Stimulated activated naive CD8-positive, alpha-beta T cell treated with anti-CD3 and anti-CD28 coated beads, Interleukin-15, Interleukin-2, amounts not matched to agents 100 ng/mL and 50 ng/mL, for 24 hours (primary cell): ENCODE results near the gene GID8.

Source experiments
- H3K27ac Mint-ChIP-seq: one replicate; pipeline ENCODE4 v1.8.0; 2021; ENCODE audit warnings: mild to moderate bottlenecking, mixed read lengths
- H3K27me3 Mint-ChIP-seq: one replicate; pipeline ENCODE4 v1.8.0; 2021; ENCODE audit warnings: mixed read lengths
- H3K36me3 Mint-ChIP-seq: one replicate; pipeline ENCODE4 v1.8.0; 2021; ENCODE audit warnings: low read depth, mixed read lengths
- H3K4me1 Mint-ChIP-seq: one replicate; pipeline ENCODE4 v1.8.0; 2021; ENCODE audit warnings: low read depth, mixed read lengths
- H3K4me3 Mint-ChIP-seq: one replicate; pipeline ENCODE4 v1.8.0; 2021; ENCODE audit warnings: mild to moderate bottlenecking, mixed read lengths
- H3K9me3 Mint-ChIP-seq: one replicate; pipeline ENCODE4 v1.8.0; 2021; ENCODE audit warnings: mixed read lengths

Gene GID8

DNA sequence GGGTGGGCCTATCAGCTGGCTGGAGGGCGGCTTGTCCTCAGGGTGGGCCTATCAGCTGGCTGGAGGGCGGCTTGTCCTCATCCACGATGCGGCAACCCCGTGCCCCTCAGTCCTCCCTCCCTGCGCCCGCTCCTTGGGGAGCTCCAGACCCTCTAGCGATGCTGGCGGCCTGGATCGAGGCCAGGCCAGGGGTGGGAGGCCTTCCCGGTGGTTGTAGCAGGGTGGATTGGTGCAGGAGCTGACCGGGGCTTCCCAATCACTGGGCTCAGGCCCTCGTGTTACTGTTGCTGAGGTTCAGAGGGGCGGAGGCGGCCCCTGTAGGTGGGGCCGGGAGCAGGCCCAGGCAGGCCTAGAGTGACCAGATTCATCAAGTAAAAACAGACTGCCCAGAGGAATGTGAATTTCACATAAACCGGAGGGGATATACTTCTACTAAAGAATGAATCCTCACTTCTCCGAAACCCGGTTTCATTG, 23.4 kb downstream of the GID8 start:
- H3K9me3 Mint-ChIP-seq: no peaks in the 10 kb centered on the region
- peaks cover 11% of the 10 kb centered on the region for H3K36me3 Mint-ChIP-seq
- H3K27ac Mint-ChIP-seq: no peak overlapping the region
- H3K4me3 Mint-ChIP-seq: no peak overlapping the region
- H3K27me3 Mint-ChIP-seq: no peaks in the 10 kb centered on the region
- H3K4me1 Mint-ChIP-seq: peaks cover 19% of the 10 kb centered on the region

DNA sequence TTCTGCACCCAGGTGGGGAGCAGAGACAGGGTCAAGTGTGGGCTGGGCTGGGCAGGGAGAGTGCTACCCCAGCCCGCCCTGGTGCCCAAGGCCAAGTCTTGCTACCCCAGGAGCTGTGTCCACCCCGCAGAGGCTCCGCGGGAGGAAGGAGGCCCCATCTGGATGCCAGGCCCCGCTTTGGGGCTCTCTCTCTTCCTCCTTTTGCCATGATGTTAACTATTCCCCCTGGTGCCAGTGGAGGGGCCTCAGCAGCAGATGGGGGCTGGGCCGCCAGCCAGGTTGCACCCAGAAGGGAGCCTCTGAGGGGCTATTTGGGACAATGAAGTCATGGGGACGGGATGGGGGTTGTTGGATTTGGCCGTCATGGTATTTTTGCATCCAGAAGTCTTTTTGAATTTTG, 23.9 kb downstream of the GID8 start:
- Mint-ChIP-seq H3K4me3 (no peak overlapping the region), H3K36me3 (peaks cover 11% of the 10 kb centered on the region), H3K27me3 (no peaks in the 10 kb centered on the region), H3K4me1 (peaks cover 19% of the 10 kb centered on the region), H3K9me3 (no peaks in the 10 kb centered on the region), H3K27ac (no peak overlapping the region)

DNA sequence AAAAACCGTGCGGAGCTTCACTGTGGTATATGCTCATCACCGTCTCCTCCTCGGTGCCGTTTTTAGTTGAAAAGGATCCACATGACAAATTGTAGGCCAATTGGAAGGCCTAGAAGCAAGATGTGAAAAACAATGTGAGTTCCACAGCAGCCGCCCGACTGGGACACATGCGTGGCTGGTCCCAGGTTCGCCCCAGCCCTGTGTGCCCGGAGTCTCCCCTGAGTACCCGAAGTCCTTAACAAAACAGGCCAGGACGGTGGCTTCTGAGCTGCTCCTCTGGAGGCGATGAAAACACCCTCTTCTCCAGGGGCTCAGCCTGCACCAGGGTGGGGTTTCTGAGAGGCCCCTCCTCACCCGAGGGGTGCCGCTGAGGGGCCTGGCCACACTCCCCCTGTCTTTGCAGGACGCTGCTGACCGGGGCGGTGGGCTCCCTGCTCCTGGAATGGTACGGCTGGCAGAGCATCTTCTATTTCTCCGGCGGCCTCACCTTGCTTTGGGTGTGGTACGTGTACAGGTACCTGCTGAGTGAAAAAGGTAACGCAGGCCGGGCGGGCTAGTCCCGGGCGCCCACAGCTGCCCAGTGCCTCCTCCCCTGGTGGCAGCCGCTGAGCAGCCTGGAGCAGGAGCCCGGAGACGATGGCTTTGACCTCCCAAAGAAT, 24.4 kb downstream of the GID8 start:
- Mint-ChIP-seq H3K9me3 (no peaks in the 10 kb centered on the region), H3K4me1 (peaks cover 19% of the 10 kb centered on the region), H3K4me3 (no peak overlapping the region), H3K27ac (no peak overlapping the region), H3K27me3 (no peaks in the 10 kb centered on the region), H3K36me3 (peaks cover 11% of the 10 kb centered on the region)

DNA sequence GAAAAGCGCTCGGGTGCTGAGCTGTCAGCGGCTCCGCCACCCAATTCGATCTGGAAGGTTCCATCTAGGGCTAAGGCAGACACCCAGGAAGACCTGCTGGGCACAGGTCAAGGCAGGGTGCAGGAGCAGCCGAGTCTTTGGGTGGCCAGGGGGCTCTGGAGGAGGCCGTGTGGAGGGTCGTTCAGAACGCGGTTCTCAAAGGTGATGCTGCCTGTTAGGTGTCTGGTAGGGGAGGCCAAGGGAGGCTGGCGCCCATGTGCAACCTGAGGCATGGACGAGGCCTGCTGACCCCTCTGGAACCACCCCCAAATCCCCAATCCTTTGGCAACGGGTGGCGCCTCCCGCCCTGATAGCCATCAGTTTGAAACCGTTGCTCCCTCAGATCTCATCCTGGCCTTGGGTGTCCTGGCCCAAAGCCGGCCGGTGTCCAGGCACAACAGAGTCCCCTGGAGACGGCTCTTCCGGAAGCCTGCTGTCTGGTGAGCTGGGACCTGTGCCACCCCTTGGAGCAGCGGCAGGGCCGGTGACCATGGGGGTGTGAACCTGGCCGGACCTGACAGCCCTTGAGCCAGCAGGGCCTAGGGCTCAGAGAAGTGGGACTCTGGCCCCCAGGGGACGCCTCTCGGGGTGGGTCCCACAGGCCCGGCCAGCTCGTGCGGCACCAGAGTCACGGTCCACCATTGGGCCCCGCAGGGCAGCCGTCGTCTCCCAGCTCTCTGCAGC, 25.1 kb downstream of the GID8 start:
- Mint-ChIP-seq H3K36me3 (peaks cover 8% of the 10 kb centered on the region), H3K27me3 (no peaks in the 10 kb centered on the region)

DNA sequence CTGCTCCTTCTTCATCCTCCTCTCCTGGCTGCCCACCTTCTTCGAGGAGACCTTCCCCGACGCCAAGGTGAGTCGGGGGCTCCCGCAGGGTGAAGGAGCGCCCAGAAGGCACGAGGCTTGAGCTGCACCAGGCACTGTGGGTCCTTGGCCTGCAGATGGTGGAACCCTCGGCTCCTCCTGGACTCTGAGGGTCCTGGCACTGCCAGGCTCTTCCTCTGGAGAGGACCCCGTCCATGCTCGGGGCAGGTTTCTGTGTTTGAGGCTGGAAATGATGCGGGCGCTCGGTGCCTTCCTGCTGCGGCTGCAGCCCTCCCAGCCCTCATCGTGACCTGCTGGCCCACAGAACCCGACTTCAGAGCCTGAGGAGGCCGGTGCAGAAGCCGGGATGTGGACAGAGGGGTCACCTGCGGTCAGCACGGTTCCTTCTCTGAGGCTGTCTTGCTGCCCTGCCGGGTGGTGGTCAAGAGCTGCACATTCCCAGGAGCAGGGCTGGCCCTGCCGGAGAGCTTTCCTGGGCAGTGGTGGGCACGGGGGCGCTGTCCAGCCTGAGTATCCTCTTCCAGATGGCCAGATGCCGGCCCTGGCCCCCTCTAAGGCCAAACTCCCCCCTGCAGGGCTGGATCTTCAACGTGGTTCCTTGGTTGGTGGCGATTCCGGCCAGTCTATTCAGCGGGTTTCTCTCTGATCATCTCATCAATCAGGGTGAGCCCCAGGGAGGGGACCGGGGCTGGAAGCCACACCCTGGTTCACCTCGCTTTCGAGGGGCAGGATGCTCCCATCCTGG, 25.9 kb downstream of the GID8 start:
- H3K4me1 Mint-ChIP-seq: peaks cover 11% of the 10 kb centered on the region
- no peaks in the 10 kb centered on the region for H3K9me3 Mint-ChIP-seq
- no peak overlapping the region for H3K4me3 Mint-ChIP-seq
- H3K27ac Mint-ChIP-seq: no peak overlapping the region
- no peaks in the 10 kb centered on the region for H3K27me3 Mint-ChIP-seq
- H3K36me3 Mint-ChIP-seq: peaks cover 7% of the 10 kb centered on the region

More for the DNA sequence above, 25.1 kb downstream of the GID8 start:
- H3K27ac Mint-ChIP-seq: no peak overlapping the region
- H3K4me1 Mint-ChIP-seq: peaks cover 17% of the 10 kb centered on the region
- no peaks in the 10 kb centered on the region for H3K9me3 Mint-ChIP-seq
- H3K4me3 Mint-ChIP-seq: no peak overlapping the region

DNA sequence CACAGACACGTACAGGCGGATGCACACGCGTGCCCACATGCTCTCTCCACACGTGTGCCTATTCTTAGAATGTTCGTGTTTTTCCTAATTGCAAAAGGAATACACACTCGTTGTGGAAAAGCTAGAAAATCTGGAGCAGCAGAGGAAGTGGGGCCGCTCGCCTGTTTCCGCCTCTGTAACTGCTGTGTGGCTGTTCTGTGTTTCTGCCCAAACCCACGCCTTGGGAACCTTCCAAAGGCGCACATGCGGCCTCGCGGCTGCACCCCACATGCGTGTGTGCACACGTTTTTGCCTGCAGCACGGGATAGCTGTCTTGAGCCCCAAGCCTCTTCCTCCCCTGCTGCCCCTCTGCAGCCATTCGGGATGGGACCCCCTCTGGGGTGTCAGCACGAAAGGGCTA, 26.8 kb downstream of the GID8 start:
- H3K9me3 Mint-ChIP-seq: no peaks in the 10 kb centered on the region
- H3K4me3 Mint-ChIP-seq: no peak overlapping the region
- peaks cover 7% of the 10 kb centered on the region for H3K36me3 Mint-ChIP-seq
- no peak overlapping the region for H3K27ac Mint-ChIP-seq
- no peaks in the 10 kb centered on the region for H3K27me3 Mint-ChIP-seq
- peaks cover 4% of the 10 kb centered on the region for H3K4me1 Mint-ChIP-seq

DNA sequence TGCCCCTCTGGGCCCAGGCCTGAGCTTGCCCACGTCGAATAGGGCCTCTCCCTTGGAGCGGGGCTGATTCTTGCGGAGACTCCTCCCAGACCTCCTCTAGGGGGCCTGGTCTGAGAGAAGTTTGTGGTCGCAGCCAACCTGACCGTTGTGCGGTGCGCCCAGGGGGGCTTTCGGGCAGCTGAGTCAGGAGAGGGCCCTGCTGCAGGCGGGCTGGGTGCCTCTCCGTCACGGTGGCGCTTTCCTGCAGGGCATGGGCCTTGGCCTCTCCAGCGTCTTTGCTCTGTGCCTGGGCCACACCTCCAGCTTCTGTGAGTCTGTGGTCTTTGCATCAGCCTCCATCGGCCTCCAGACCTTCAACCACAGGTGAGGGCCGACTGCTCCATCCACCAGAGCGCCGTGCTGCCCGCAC, 27.4 kb downstream of the GID8 start:
- H3K27me3 Mint-ChIP-seq: no peaks in the 10 kb centered on the region
- no peak overlapping the region for H3K4me3 Mint-ChIP-seq
- H3K9me3 Mint-ChIP-seq: no peaks in the 10 kb centered on the region
- H3K36me3 Mint-ChIP-seq: peaks cover 3% of the 10 kb centered on the region
- H3K4me1 Mint-ChIP-seq: no peaks in the 10 kb centered on the region
- H3K27ac Mint-ChIP-seq: no peak overlapping the region

DNA sequence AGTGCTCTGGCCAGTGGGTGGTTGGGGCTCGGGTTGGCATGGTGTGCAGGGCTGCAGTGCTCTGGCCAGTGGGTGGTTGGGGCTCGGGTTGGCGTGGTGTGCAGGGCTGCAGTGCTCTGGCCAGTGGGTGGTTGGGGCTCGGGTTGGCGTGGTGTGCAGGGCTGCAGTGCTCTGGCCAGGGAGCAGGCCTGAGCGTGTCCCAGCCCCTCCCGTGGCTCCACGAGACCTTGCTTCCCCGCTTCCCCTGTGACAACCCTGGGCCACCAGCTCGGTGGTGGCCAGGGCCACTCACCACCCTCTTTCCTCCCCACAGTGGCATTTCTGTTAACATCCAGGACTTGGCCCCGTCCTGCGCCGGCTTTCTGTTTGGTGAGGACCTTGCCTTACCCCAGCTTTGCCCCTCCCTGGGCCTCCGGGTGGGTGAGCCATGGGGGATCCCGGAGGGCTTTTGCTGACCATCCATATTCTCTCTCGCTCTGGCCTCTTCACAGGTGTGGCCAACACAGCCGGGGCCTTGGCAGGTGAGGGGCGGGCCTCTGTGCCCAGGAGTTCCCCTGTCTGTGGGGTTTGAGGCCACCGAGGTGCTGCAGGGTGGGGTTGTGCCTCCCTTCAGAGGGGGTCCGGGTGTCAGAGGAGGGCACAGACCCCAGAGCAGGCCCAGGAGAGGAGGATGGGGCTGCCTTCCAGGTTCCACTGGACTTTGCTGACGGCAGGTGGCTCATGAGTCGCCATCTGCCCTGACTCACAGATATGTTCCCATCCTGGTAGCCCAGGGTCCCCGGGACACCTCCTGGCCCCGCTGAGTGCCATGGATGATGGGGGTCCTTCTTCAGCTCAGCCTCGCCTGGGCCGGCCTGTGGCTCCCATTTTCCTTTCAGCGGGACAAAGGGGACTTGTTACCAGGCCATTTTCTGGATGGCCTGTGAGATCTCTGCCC, 28.5 kb downstream of the GID8 start:
- Mint-ChIP-seq H3K27ac (no peak overlapping the region), H3K27me3 (peaks cover 3% of the 10 kb centered on the region), H3K36me3 (peaks cover 3% of the 10 kb centered on the region), H3K4me3 (no peak overlapping the region), H3K4me1 (peaks cover under 1% of the 10 kb centered on the region), H3K9me3 (no peaks in the 10 kb centered on the region)

DNA sequence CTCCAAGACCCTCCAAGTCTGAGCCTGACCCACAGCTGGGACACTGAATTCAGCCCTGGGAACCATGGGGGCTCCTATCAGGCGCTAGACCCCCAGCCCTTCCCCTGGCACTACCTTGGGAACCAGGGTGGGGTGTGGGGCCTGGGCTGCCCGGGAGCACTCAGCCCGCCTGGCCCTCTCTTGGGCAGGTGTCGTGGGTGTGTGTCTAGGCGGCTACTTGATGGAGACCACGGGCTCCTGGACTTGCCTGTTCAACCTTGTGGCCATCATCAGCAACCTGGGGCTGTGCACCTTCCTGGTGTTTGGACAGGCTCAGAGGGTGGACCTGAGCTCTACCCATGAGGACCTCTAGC, 29.2 kb downstream of the GID8 start:
- Mint-ChIP-seq H3K36me3 (peaks cover 3% of the 10 kb centered on the region), H3K4me1 (peaks cover 7% of the 10 kb centered on the region), H3K27me3 (peaks cover 10% of the 10 kb centered on the region), H3K9me3 (no peaks in the 10 kb centered on the region), H3K4me3 (no peak overlapping the region), H3K27ac (no peak overlapping the region)

DNA sequence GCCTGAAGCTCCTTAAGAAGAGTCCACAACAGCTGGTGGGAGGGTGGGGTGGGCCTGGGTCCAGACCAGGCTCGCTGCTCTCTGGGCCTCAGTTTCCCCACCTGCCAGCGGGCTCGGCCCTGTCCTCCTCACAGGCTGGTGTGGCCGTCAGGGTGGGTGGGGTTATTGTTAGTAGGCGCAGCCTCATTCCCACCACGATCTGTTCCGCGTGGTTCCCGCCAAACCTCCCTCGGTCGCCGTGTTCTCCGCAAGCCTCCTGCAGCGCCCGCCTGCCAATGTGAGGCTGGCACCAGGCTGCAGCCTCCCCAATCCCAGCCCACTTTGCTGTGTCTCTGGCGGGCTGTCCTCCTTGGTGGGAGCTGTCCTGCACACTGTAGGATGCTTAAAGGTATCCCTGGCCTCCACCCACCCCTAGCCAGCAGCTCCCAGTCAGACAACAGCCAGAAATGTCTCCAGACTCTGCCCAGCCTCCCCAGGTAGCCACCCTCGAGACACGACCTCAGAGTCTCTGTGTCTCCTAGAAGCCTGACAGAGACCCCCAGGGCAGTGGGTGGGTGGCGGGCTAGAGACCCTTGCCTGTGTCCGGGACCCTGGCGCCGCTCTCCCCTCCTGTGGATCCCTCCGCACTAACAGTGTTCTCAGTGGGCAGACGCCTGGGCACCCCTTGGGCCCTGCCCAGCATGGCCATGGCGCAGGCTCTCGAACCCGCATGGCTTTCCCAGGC, 29.8 kb downstream of the GID8 start:
- Mint-ChIP-seq H3K27me3 (peaks cover 14% of the 10 kb centered on the region), H3K4me3 (no peak overlapping the region), H3K27ac (no peak overlapping the region), H3K9me3 (no peaks in the 10 kb centered on the region), H3K36me3 (peaks cover 3% of the 10 kb centered on the region), H3K4me1 (peaks cover 12% of the 10 kb centered on the region)

DNA sequence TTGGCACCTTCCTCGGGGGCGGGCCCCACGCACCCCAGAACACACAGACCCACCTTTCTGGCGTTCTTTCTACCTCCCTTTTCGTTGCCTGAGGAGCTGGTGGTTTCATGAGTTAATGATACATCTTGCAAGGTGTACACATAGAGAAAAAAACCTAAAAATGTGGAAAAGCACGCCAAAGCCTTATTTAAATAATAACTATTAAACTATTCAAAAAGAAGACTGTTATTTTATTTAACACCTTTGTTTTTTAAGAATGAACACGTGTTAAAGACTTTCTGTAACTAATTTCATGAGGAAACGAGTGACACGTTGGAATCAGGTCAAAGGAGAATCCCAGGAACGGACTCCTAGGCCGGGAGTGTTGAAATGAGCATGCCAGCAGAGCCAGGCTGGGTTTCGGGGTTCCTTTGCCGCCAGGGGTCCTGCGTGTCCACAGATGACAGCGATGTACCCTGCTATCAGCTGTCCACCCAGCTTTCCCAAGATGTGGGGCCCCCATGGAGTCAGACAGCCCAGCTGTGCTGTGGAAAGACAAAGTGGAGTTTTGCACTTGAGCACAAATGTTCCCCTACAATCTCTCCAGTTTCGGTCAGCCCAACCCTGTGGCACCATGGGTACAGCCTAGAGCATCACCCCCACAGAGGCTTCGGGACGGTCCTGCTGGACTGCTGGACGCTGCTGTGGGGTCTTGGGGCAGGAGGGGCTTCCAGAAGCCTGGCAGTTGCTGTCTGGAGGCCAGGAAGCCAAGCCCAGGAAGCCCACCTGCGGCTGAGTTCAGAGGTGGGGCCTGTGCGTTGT, 30.6 kb downstream of the GID8 start:
- no peaks in the 10 kb centered on the region for H3K9me3 Mint-ChIP-seq
- no peak overlapping the region for H3K4me3 Mint-ChIP-seq
- H3K4me1 Mint-ChIP-seq: peaks cover 12% of the 10 kb centered on the region
- no peak overlapping the region for H3K27ac Mint-ChIP-seq
- H3K27me3 Mint-ChIP-seq: peaks cover 16% of the 10 kb centered on the region
- peaks cover 3% of the 10 kb centered on the region for H3K36me3 Mint-ChIP-seq

DNA sequence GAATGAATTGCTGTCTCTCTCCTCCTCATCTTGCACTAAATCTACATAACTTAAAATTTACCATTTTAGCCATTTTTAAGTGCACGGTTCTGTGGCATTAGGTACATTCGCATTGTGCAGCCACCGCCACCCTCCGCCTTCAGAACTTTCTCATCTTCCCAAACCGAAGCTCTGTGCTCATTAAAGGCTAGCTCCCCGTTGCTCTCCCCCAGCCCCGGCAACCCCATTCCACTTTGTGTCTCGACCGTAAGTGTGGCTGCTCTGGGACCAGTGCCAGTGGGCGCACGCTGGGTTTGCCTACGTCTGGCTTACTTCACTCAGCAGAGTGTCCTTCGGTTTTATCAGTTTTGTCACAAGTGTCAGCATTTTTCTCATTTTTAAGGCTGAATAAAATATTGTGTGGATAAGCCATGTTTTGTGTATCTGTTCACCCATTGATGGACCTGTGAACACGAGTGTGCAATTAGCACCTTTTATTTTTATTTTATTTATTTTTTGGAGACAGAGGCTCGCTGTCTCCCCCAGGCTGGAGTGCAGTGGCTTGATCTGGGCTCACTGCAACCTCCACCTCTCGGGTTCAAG, 31.3 kb downstream of the GID8 start:
- Mint-ChIP-seq H3K36me3 (peaks cover 3% of the 10 kb centered on the region), H3K4me1 (peaks cover 12% of the 10 kb centered on the region), H3K4me3 (no peak overlapping the region), H3K27me3 (peaks cover 21% of the 10 kb centered on the region), H3K27ac (no peak overlapping the region), H3K9me3 (no peaks in the 10 kb centered on the region)

DNA sequence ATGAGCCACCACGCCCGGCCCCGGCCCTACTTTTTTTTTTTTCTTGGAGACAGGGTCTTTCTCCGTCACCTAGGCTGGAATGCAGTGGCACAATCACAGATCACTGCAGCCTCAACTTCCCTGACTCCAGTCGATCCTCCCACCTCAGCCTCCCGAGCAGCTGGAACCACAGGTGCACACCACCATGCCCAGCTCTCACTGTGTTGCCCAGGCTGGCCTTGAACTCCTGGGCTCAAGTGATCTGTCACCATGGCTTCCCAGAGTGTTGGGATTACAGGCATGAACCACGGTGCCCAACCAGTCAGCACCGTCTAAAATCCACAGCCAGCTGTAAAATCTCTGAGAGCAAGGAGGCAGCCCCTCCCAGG, 32.0 kb downstream of the GID8 start:
- Mint-ChIP-seq H3K36me3 (peaks cover 3% of the 10 kb centered on the region), H3K4me3 (no peak overlapping the region), H3K27ac (no peak overlapping the region), H3K4me1 (peaks cover 12% of the 10 kb centered on the region), H3K9me3 (no peaks in the 10 kb centered on the region), H3K27me3 (peaks cover 28% of the 10 kb centered on the region)
